ENCODE data around the gene SCARF2.
"Not testable (repeated sequence)": the region's sequence is repeated elsewhere in the genome, so short reads cannot be mapped to it uniquely, and the experiment has no call there.

The SCARF2 gene

GRCh38 chr22:20437613-20438426 lies at the start of gene SCARF2:
Gene SCARF2 (minus strand): TSS chr22:20437825. CDS start chr22:20437754, 71 bp downstream.
- peak; percentile 26 for DNase-seq

DNA sequence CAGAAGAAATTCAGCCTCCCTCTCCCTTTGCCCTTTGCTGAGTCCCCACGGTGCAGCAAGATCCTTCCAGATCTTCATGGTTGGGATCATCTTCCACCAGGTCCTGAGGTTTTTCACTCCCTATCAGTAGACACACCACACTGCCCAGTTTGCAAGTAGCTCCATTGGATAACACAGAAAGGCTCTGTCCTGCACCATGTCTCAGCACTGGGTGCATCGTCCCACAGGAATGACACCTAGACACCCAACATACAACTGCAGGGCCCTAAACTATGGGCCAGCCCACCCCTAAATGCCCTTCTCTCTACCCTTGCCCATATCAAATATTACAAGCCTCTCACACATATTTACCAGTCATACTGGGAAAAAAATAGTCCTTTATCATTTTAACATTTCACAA lies 48.6 kb upstream of the SCARF2 start:
- DNase-seq, result no peak

GRCh38 chr22:20484948-20485683 lies 47.5 kb upstream of the SCARF2 start:
- DNase-seq, result no peak

- DNase-seq, result no peak
These were observed 46.1 kb upstream of the SCARF2 start for GRCh38 chr22:20483771-20484170.

GRCh38 chr22:20483143-20483506 lies 45.5 kb upstream of the SCARF2 start:
- DNase-seq, result not testable (repeated sequence)

DNA sequence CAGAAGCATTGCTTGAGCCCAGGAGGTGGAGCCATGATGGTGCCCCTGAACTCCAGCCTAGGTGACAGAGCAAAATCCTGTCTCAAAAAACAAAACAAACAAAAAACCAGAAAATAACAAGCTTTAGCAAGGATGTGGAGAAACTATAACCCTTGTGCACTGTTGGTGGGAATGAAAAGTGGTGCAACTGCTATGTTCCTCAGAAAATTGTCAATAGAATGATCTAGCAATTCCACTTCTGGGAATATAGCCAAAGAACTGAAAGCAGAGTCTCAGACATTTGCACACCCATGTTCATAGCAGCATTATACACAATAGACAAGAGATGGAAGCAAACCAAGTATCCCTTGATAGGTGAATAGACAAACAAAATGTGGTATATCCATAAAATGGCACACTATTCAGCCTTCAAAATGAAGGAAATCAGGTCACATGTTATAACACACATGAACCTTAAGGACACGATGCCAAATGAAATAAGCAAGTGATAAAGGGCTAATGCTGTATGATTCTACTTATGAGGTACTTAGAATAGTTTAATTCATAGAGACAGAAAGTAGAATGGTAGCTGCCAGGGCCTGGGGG lies 42.1 kb upstream of the SCARF2 start:
- no peak for DNase-seq

GRCh38 chr22:20478059-20478458 lies 40.4 kb upstream of the SCARF2 start:
- not testable (repeated sequence) for DNase-seq

DNA sequence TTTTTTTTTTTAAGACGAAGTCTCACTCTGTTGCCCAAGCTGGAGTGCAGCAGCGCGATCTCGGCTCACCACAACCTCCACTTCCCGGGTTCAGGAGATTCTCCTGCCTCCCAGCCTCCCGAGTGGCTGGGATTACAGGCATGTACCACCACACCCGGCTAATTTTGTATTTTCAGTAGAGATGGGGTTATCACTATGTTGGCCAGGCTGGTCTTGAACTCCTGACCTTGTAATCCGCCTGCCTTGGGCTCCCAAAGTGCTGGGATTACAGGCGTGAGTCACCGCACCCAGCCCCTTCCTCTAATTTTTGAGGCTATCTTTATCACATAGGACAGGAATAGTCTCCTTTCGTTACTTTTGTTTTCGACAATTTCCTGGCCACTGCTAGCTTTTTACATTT lies 37.9 kb upstream of the SCARF2 start:
- DNase-seq, result not testable (repeated sequence)

GRCh38 chr22:20475115-20475436 lies 37.5 kb upstream of the SCARF2 start:
- no peak for DNase-seq

DNA sequence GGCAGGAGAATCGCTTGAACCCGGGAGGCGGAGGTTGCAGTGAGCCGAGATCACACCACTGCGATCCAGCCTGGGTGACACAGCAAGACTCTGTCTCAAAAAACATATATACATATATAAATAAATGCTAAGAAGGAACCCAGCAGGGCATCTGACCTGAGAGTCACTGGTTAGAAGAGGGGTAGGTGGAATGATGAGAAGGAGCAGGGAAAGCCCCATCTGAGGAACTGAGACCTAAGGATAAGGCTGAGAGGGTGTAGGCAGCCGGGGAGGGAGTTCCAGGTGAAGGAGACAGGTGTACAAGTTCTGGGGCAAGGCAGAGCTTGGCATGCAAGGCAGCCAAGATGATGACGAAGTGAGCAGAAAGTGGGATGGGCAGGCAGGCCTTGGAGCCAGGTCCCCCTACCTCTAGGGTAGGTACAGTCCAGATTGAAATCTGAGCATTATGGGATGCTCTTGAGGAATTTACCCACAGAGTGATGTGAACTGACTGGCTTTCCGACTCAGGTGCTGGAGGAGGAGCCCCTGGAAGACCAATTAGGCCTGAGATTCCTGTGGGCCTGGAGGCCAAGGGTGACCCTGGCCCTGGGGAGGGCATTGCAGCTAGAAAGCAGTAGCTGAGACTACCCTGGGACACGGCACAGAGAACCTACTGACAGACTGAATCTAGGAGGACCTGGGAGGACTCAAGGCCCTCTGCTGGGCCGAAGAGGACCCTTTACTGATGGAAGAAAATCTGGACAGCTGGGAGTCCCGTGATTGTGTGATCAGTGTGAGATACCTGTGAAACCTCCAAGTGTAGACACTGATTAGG lies 35.2 kb upstream of the SCARF2 start:
- no peak for DNase-seq

GRCh38 chr22:20471126-20471833 lies 33.7 kb upstream of the SCARF2 start:
- DNase-seq, result no peak

DNA sequence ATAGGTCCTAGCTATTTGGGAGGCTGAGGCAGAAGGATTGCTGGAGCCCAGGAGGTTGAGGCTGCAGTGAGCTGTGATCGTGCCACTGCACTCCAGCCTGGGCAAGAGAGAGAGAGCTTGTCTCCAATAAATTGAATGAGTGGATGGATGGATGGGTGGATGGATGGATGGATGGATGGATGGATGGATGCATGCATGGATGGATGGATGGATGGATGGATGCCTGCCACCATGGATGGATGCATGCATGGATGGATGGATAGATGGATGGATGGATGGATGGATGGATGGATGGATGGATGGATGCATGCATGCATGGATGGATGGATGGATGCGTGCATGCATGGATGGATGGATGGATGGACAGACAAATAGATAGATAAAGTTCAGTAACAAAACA lies 32.9 kb upstream of the SCARF2 start:
- DNase-seq, result not testable (repeated sequence)

DNA sequence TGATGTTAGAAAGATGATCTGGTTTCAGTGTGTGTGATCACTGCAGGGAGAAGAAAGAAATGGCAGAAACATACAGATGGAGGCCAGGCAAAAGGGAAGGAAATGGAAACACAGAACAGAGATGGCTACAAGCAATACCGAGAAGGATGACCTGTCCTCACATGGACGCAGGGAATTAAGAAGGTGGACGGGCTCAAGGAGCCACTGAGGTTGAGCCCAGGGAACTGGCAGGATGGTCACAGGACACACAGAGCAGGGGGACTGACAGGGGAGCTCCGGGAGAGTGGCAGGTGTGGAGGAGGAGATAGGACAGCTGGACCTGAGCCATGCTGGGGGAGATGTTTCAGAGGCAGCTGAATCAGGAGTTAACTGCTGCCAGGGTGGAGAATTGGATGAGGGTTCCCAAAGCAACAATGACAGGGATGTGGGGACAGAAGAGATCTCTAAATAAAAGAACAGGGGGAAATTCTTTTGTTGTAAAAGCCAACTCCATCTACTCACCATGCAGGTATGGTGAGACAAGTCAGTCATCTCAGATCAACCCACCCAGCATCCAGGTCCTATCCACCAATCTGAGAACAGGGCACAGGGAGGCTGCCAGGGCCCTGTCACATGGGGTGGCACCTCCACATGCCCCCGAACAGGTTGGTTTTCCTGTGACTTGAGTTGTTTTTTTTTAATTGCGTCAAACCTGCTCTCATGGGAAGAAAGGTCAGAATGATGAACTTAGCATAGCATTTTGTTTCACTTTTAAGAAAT lies 31.7 kb upstream of the SCARF2 start:
- no peak for DNase-seq

GRCh38 chr22:20466659-20467379 lies 29.2 kb upstream of the SCARF2 start:
- DNase-seq, result no peak

GRCh38 chr22:20465759-20466077 lies 28.1 kb upstream of the SCARF2 start:
- no peak for DNase-seq

DNA sequence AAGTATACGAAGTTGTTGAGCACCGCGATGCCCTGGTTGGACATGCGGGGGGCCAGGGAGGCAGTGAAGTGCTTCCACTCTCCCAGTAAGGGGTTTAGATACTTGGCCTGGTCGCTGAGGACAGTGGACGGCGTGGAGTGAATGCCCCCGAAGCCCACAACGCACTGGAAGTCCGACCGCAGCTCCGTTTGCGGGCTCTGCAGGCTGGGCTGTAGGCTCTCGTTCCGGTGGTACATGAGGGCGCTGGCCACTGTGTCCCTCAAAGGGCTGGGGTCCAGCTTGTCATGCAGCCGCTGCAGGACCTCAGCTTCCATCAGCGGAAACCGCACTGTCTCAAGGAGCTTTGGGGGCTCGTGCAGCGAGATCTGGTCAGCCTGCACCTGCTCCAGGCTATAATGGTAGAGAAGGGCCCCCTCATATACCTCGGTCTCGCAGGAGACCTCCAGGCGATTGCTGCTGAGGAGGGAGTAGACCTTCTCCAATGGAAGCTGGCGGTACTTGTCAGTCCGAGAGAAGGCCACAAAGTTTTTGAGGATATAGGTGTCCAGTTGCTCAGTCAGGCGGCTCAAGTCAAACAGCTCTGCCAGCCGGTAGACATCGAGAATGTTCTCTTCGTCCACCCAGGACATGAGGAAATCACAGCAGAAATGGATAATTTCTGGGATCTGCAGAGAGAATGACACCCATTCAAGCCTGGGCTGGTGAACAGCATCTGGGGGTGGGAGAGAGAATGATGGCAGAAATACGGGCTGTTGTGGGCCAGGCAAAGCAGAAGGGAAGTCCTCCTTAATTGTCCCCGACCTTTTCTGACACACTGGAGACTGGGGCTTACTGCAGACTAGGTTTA lies 27.5 kb upstream of the SCARF2 start:
- no peak for DNase-seq

DNA sequence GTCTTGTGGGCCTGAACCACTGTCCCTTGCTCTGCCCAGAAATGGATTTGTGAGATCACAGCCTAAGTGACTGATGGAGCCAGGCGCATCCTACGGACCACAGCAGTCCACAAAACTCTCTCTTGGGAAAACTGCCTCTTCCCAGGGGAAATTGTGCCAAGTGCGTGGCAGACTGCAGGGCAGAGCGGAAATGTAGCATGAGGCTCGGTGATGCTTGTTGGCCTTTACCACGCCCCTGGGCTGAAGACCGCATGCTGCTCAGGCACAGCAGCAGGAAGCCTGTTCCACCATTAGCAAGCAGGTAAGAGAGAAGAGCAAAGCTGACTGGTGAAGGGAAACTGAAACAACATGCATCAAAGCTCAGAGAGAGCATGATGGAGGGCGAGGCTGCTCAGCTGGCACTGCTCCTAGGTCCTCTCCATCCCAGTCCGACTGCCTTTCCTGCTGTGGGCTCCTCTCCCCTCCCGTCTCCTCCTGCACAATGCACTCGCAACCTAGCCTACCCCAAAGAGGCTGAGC lies 26.5 kb upstream of the SCARF2 start:
- no peak for DNase-seq

DNA sequence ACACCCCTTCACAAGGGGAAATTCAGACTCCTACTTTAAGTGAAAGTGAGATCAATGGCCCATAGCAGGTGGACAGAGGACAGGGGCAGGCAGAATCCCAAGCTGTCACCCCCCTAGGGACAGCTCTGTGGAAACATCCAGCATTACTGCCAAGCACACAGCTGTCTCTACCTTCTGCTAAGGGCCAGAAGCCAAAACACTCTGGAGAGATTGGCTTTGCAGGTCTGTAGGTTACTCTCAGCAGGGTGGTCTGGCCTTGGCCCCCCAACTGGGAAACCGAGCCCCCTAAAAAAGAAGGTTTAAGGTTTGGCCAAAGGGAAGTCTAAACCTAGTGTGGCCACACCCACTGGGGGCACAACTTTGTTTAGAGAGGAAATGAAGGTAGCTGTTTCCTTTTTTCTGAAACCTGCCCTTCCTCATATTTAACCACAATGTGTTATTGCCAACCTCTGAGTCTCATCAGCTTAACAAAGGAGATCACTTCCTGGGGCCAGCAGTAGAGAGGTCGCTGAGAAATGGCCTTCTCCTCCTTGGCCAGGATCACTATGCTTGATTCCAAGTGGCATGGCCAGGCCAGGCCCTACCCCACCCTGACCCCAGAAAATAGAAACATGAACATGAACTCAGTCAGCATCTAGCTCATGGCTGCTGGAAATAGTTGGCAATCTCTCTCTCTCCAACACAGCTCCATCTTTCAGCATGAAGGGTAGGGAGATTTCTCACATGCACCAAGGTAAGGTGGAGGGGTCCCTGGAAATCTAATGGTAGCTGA lies 25.9 kb upstream of the SCARF2 start:
- no peak for DNase-seq

GRCh38 chr22:20459862-20460261 lies 22.2 kb upstream of the SCARF2 start:
- DNase-seq, result no peak

Data from NCI-H226 (cell line).